GM21786 (cell line): Measurements from ENCODE around the gene BCL6.

Experiments used
- ATAC-seq: cut with Tn5 transposase; IDR thresholded peaks from one replicate; pipeline ENCODE4 v1.9.1; 2021; ENCODE audit not compliant: unreplicated experiment

BCL6 gene

DNA sequence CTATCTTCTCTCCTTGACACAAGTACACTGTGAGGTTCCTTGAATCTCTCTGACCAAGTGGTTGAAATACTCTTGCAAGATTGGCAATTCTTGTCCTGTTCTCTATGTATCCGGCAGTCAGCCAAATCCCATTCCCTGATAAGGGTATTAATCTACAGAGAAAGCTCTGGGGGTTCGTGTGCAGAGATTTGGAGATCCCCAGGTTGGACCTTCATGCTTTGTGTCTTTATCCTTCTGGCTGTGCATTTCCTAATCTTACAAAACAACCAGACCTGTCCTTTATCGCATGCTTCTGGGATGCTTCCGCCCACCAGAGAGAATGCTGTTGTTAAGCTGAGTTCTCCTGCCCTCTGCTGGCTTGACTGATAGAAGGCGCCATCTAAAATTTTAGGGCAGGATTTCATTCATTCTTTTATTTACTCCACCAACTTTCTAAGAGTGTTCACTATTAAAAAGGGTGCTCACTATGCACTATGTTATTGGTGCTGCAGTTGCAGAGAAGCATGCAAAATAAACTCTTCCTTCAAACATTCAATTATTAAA, 66.5 kb downstream of the BCL6 start:
- no peak for ATAC-seq

DNA sequence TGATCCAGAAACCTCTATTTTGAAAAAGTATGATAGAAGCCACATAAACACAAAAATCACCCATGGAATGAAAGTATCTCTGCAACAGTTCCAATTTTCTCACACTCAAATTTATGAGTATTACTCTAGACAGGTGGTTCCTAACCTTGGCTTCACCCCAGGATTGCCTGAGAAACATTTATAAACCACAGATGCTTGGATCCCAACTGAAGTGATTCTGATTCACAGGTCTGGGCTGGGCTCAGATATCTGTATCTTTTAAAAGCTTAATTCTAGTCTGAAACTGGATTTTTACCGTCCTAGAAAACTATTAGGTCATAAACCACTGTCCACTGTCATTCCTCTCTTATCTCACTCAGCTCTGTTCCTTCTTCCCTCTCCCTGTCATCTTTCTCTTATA, 67.7 kb downstream of the BCL6 start:
- no peak for ATAC-seq

- ATAC-seq: no peak
These were observed 72.3 kb downstream of the BCL6 start for GRCh38 chr3:187673012-187673411.
